GM18868 (cell line): ENCODE results near the gene TBRG1.

Experiments
- ATAC-seq: cut with Tn5 transposase; IDR thresholded peaks from one replicate; pipeline ENCODE4 v1.9.1; 2021; ENCODE audit warnings: mild to moderate bottlenecking, moderate library complexity; ENCODE audit not compliant: unreplicated experiment

The TBRG1 gene

GRCh38 chr11:124658501-124658900, 35.8 kb downstream of the TBRG1 start:
- ATAC-seq: no peak

- ATAC-seq: no peak
Observed at GRCh38 chr11:124658986-124659385, 36.3 kb downstream of the TBRG1 start.

- ATAC-seq: no peak
Observed at GRCh38 chr11:124661553-124661952, 38.9 kb downstream of the TBRG1 start.

- no peak for ATAC-seq
Observed at GRCh38 chr11:124662106-124662505, 39.4 kb downstream of the TBRG1 start.

GRCh38 chr11:124663861-124664260, 41.2 kb downstream of the TBRG1 start:
- no peak for ATAC-seq

GRCh38 chr11:124667601-124668000, 44.9 kb downstream of the TBRG1 start:
- no peak for ATAC-seq

GRCh38 chr11:124669193-124669592, 46.5 kb downstream of the TBRG1 start:
- ATAC-seq: peak; percentile 33

GRCh38 chr11:124670732-124671131, 48.1 kb downstream of the TBRG1 start:
- ATAC-seq: peak; percentile 45

GRCh38 chr11:124672536-124673215, 50.0 kb downstream of the TBRG1 start:
- no peak for ATAC-seq

GRCh38 chr11:124673333-124674167, 50.9 kb downstream of the TBRG1 start, which contains the start of the genes SIAE and SPA17:
TSS of gene SIAE (minus strand) at chr11:124673739. CDS start at chr11:124673708, 31 bp downstream.
TSS of gene SPA17 (plus strand) at chr11:124673904. CDS start at chr11:124675265, 1,361 bp downstream.
- peak; percentile 85 for ATAC-seq

GRCh38 chr11:124674168-124674517, 51.5 kb downstream of the TBRG1 start:
- no peak for ATAC-seq

- no peak for ATAC-seq
Observed at GRCh38 chr11:124674571-124674970, 51.9 kb downstream of the TBRG1 start.

GRCh38 chr11:124676386-124676785, 53.7 kb downstream of the TBRG1 start:
- no peak for ATAC-seq

- ATAC-seq: no peak
Observed at GRCh38 chr11:124678416-124678815, 55.8 kb downstream of the TBRG1 start.

- ATAC-seq: no peak
Observed at GRCh38 chr11:124681421-124681820, 58.8 kb downstream of the TBRG1 start.

GRCh38 chr11:124682443-124682842, 59.8 kb downstream of the TBRG1 start:
- no peak for ATAC-seq
